Loucy (cell line): ENCODE results near the gene STMP1.

ENCODE experiments used
- H2AFZ ChIP-seq: fragments of 200-600 bp; sonication (generic); 2 replicates; pipeline ENCODE4 v1.6.0; 2016; ENCODE audit warnings: antibody characterized with exemption, mild to moderate bottlenecking, low read length, moderate library complexity
- H3F3A ChIP-seq: fragments of 200-600 bp; 2 replicates; pipeline ENCODE4 v1.6.0; 2016; ENCODE audit warnings: antibody characterized with exemption, low read depth, mild to moderate bottlenecking
- H3K27me3 ChIP-seq: fragments of 200-600 bp; sonication (generic); 2 replicates; pipeline ENCODE4 v1.6.1; 2014; ENCODE audit warnings: low read length, mild to moderate bottlenecking; ENCODE audit not compliant: insufficient read depth, poor library complexity, severe bottlenecking
- H3K36me3 ChIP-seq: fragments of 200-600 bp; sonication (generic); 2 replicates; pipeline ENCODE4 v1.6.1; 2016; ENCODE audit warnings: low read length; ENCODE audit not compliant: insufficient read depth
- H3K4me1 ChIP-seq: fragments of 200-600 bp; sonication (generic); 2 replicates; pipeline ENCODE4 v1.5.1; 2014; ENCODE audit warnings: low read length, mild to moderate bottlenecking; ENCODE audit not compliant: insufficient read depth, poor library complexity, severe bottlenecking
- H3K4me2 ChIP-seq: fragments of 200-600 bp; sonication (generic); 2 replicates; pipeline ENCODE4 v1.6.0; 2014; ENCODE audit warnings: antibody characterized with exemption, low read length, low read depth, mild to moderate bottlenecking; ENCODE audit not compliant: poor library complexity, severe bottlenecking
- H3K4me3 ChIP-seq: fragments of 200-600 bp; sonication (generic); 2 replicates; pipeline ENCODE4 v1.5.1; 2014; ENCODE audit warnings: low read length, mild to moderate bottlenecking, mixed read lengths; ENCODE audit not compliant: poor library complexity, severe bottlenecking
- H3K79me2 ChIP-seq: fragments of 200-600 bp; sonication (generic); 2 replicates; pipeline ENCODE4 v1.6.1; 2014; ENCODE audit warnings: low read length; ENCODE audit not compliant: insufficient read depth
- H3K9ac ChIP-seq: fragments of 200-600 bp; sonication (generic); 2 replicates; pipeline ENCODE4 v1.6.0; 2014; ENCODE audit warnings: mild to moderate bottlenecking, low read depth, low read length, moderate library complexity; ENCODE audit not compliant: poor library complexity, severe bottlenecking
- H3K9me2 ChIP-seq: fragments of 200-600 bp; sonication (generic); replicated peaks from 2 replicates; pipeline ENCODE4 v1.6.1; 2016; ENCODE audit warnings: low read depth, low read length, mixed read lengths
- H3K9me3 ChIP-seq: fragments of 200-600 bp; sonication (generic); 2 replicates; pipeline ENCODE4 v1.6.1; 2014; ENCODE audit warnings: mild to moderate bottlenecking, antibody characterized with exemption, low read length, low read depth; ENCODE audit not compliant: insufficient read depth
- H4K20me1 ChIP-seq: fragments of 200-600 bp; sonication (generic); 2 replicates; pipeline ENCODE4 v1.6.0; 2014; ENCODE audit warnings: antibody characterized with exemption, low read length, mild to moderate bottlenecking; ENCODE audit not compliant: insufficient read depth, poor library complexity, severe bottlenecking
- CTCF ChIP-seq: fragments of 200-600 bp; sonication (generic); conservative IDR thresholded peaks from 2 replicates; pipeline ENCODE4 v1.5.1; 2014; ENCODE audit warnings: mild to moderate bottlenecking, antibody characterized with exemption, low read length
- EZH2phosphoT487 ChIP-seq: fragments of 200-600 bp; IDR thresholded peaks from 2 replicates; pipeline ENCODE4 v1.6.1; 2018; ENCODE audit warnings: antibody characterized with exemption, mild to moderate bottlenecking, moderate library complexity, borderline replicate concordance

The STMP1 gene

GRCh38 chr7:135723411-135723810, 61.1 kb downstream of the STMP1 start:
- Histone ChIP-seq H3K4me2 (no peak overlapping the region), H3K79me2 (no peaks in the 10 kb centered on the region), H3K9me2 (no peaks in the 10 kb centered on the region), H3K4me3 (no peak overlapping the region), H4K20me1 (no peaks in the 10 kb centered on the region), H3K9me3 (no peaks in the 10 kb centered on the region), H3K4me1 (no peaks in the 10 kb centered on the region), H3K9ac (no peak overlapping the region), H2AFZ (no peak overlapping the region), H3K27me3 (no peaks in the 10 kb centered on the region), H3F3A (no peaks in the 10 kb centered on the region), H3K36me3 (no peaks in the 10 kb centered on the region)
- TF ChIP-seq CTCF (no peak), EZH2phosphoT487 (no peak)
